ENCODE measurements around the gene EXOC4. TPM values are rescaled to one million over a fixed set of nuclear protein-coding genes. Genes with fewer than 3 reads are reported as not detected.
A peak's percentile ranks its signal among the peaks of the same experiment; 100 is the strongest.

The EXOC4 gene
- total RNA-seq, 1 experiment from 2014 or later: 75.8 TPM

DNA sequence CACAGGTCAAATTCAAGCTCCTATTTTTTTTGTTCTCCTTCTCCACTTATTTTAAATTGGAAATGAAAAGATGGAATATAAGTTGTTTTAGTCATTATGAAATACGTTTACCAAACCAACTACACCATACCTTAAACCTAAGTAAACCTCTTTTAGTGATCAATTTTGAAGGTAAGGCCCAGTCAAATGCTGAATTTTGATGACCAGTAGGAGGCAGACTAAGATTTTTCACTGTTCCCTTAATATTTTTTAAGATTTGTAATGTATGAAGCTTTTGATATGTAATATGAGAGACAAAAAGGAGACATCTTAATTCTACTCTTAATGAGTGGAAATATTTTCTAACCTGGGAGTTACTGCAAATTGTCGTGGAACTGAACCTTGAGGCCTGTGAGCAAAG is 311.6 kb downstream of the EXOC4 start:
- no peaks in the 10 kb centered on the region for H3K79me1 ChIP-seq (ENCODE audit: insufficient read depth, low read depth, low read length, poor library complexity, severe bottlenecking)
- H3K23me2 ChIP-seq (ENCODE audit: insufficient read length, low read depth, low read length, poor library complexity, severe bottlenecking): no peaks in the 10 kb centered on the region
- no peak overlapping the region for H4K91ac ChIP-seq (ENCODE audit: insufficient read length, low read depth, low read length)
- no peaks in the 10 kb centered on the region for H3K27me3 ChIP-seq (ENCODE audit: insufficient read depth, low read length)
- H4K5ac ChIP-seq (ENCODE audit: insufficient read length, low read depth, low read length): no peak overlapping the region
- no peak overlapping the region for H3K27ac ChIP-seq (ENCODE audit: insufficient read length, low read depth, low read length)
- H4K8ac ChIP-seq (replicated peaks; ENCODE audit: insufficient read length, low read depth, low read length): no peak overlapping the region
- H2AK5ac ChIP-seq (ENCODE audit: insufficient read length, low read length): no peak overlapping the region
- H2BK5ac ChIP-seq (ENCODE audit: insufficient read length, low read length): no peak overlapping the region
- Mint-ChIP-seq H3K27ac (no peak overlapping the region), H3K36me3 (ENCODE audit: insufficient read depth in 1 of 3, low read depth in 3 of 3) (no peaks in the 10 kb centered on the region), H3K27me3 (ENCODE audit: low read depth) (no peaks in the 10 kb centered on the region), H3K4me3 (no peak overlapping the region), H3K9me3 (no peaks in the 10 kb centered on the region), H3K4me1 (peaks cover 0 to 3% of the 10 kb centered on the region in 2 experiments; a peak in 1 of 4 replicates)
- TF ChIP-seq, protein P1, sequence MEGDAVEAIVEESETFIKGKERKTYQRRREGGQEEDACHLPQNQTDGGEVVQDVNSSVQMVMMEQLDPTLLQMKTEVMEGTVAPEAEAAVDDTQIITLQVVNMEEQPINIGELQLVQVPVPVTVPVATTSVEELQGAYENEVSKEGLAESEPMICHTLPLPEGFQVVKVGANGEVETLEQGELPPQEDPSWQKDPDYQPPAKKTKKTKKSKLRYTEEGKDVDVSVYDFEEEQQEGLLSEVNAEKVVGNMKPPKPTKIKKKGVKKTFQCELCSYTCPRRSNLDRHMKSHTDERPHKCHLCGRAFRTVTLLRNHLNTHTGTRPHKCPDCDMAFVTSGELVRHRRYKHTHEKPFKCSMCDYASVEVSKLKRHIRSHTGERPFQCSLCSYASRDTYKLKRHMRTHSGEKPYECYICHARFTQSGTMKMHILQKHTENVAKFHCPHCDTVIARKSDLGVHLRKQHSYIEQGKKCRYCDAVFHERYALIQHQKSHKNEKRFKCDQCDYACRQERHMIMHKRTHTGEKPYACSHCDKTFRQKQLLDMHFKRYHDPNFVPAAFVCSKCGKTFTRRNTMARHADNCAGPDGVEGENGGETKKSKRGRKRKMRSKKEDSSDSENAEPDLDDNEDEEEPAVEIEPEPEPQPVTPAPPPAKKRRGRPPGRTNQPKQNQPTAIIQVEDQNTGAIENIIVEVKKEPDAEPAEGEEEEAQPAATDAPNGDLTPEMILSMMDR (conservative IDR thresholded peaks at IDR 0.05): peak; percentile 62
- no peak overlapping the region for H3K18ac ChIP-seq (ENCODE audit: insufficient read length, low read depth, low read length)
- H2BK15ac ChIP-seq (ENCODE audit: low read depth, low read length): no peak overlapping the region
- H3K23ac ChIP-seq (ENCODE audit: insufficient read length, low read depth, low read length): no peak overlapping the region
- H3K79me2 ChIP-seq (ENCODE audit: insufficient read depth, low read length): no peaks in the 10 kb centered on the region
- no peak overlapping the region for H2BK20ac ChIP-seq (ENCODE audit: low read depth, low read length, poor library complexity, severe bottlenecking)
- no peak overlapping the region for H3K9ac ChIP-seq (ENCODE audit: extremely low read depth, insufficient read length, low read length)
- H3K56ac ChIP-seq (ENCODE audit: insufficient read length, low read depth, low read length): no peak overlapping the region
- H3T11ph ChIP-seq (ENCODE audit: low read length): no peak overlapping the region
- H3K9me3 ChIP-seq (ENCODE audit: control insufficient read depth, low read depth, low read length): no peaks in the 10 kb centered on the region
- no peak overlapping the region for H2BK12ac ChIP-seq (ENCODE audit: insufficient read length, low read depth, low read length)
- no peak overlapping the region for H3K14ac ChIP-seq (ENCODE audit: insufficient read depth, low read length)
- no peak for DNase-seq
- no peak overlapping the region for H3K4ac ChIP-seq (ENCODE audit: low read depth, low read length)
- no peak overlapping the region for H2AFZ ChIP-seq (ENCODE audit: low read length)
- H3K4me1 ChIP-seq (ENCODE audit: insufficient read depth, low read length): no peaks in the 10 kb centered on the region
- no peak overlapping the region for H2BK120ac ChIP-seq (ENCODE audit: low read depth, low read length, poor library complexity, severe bottlenecking)
- H4K20me1 ChIP-seq (ENCODE audit: control insufficient read depth, insufficient read depth, insufficient read length): no peaks in the 10 kb centered on the region
- no peak overlapping the region for H3K4me2 ChIP-seq (ENCODE audit: insufficient read depth, insufficient read length, low read length)
- no CpG with 5 or more reads among the region's 2 CpGs for WGBS (ENCODE audit: extremely low coverage, insufficient read length, low lambda C conversion rate)
